Mucosa of stomach (tissue), 1 donor: Measurements from ENCODE around the gene ANKIB1.

Experiments used
- H3K27me3 ChIP-seq: one replicate; pipeline ENCODE4 v1.7.0; 2013; ENCODE audit warnings: mild to moderate bottlenecking, low read length; ENCODE audit not compliant: control insufficient read depth, insufficient read depth
- H3K36me3 ChIP-seq: one replicate; pipeline ENCODE4 v1.7.0; 2013; ENCODE audit warnings: low read length; ENCODE audit not compliant: control insufficient read depth, insufficient read depth
- H3K4me1 ChIP-seq: one replicate; pipeline ENCODE4 v1.7.0; 2013; ENCODE audit warnings: mild to moderate bottlenecking, low read length; ENCODE audit not compliant: control insufficient read depth, insufficient read depth
- H3K4me3 ChIP-seq: one replicate; pipeline ENCODE4 v1.7.0; 2013; ENCODE audit warnings: low read length
- H3K9ac ChIP-seq: one replicate; pipeline ENCODE4 v1.7.0; 2013; ENCODE audit warnings: mild to moderate bottlenecking, low read length, moderate library complexity
- H3K9me3 ChIP-seq: one replicate; pipeline ENCODE4 v1.7.0; 2013; ENCODE audit warnings: mild to moderate bottlenecking, low read length, moderate library complexity; ENCODE audit not compliant: control insufficient read depth
- donor health status: Pancreatic carcinoma.

Gene ANKIB1

GRCh38 chr7:92276460-92276864 lies 30.7 kb downstream of the ANKIB1 start:
- no peaks in the 10 kb centered on the region for H3K27me3 ChIP-seq
- no peaks in the 10 kb centered on the region for H3K9me3 ChIP-seq
- no peaks in the 10 kb centered on the region for H3K4me1 ChIP-seq
- no peaks in the 10 kb centered on the region for H3K36me3 ChIP-seq
- H3K9ac ChIP-seq = no peak overlapping the region
- H3K4me3 ChIP-seq = no peak overlapping the region

- Histone ChIP-seq H3K27me3 (no peaks in the 10 kb centered on the region), H3K9me3 (no peaks in the 10 kb centered on the region), H3K4me1 (no peaks in the 10 kb centered on the region), H3K9ac (no peak overlapping the region), H3K4me3 (no peak overlapping the region), H3K36me3 (no peaks in the 10 kb centered on the region)
Measured at GRCh38 chr7:92279396-92280031, 33.7 kb downstream of the ANKIB1 start.

GRCh38 chr7:92281031-92281430 lies 35.3 kb downstream of the ANKIB1 start:
- no peaks in the 10 kb centered on the region for H3K36me3 ChIP-seq

GRCh38 chr7:92282221-92282814 lies 36.5 kb downstream of the ANKIB1 start:
- Histone ChIP-seq H3K4me1 (no peaks in the 10 kb centered on the region), H3K4me3 (no peak overlapping the region), H3K27me3 (no peaks in the 10 kb centered on the region), H3K9ac (no peak overlapping the region), H3K36me3 (no peaks in the 10 kb centered on the region), H3K9me3 (no peaks in the 10 kb centered on the region)

More at GRCh38 chr7:92281031-92281430, 35.3 kb downstream of the ANKIB1 start:
- H3K9ac ChIP-seq = no peak overlapping the region
- no peaks in the 10 kb centered on the region for H3K27me3 ChIP-seq
- H3K4me3 ChIP-seq = no peak overlapping the region
- H3K4me1 ChIP-seq = no peaks in the 10 kb centered on the region
- H3K9me3 ChIP-seq = no peaks in the 10 kb centered on the region

GRCh38 chr7:92282930-92283329 lies 37.2 kb downstream of the ANKIB1 start:
- Histone ChIP-seq H3K27me3 (no peaks in the 10 kb centered on the region), H3K36me3 (no peaks in the 10 kb centered on the region), H3K4me3 (no peak overlapping the region), H3K4me1 (no peaks in the 10 kb centered on the region), H3K9me3 (no peaks in the 10 kb centered on the region), H3K9ac (no peak overlapping the region)

GRCh38 chr7:92289321-92289720 lies 43.5 kb downstream of the ANKIB1 start:
- Histone ChIP-seq H3K9me3 (no peaks in the 10 kb centered on the region), H3K36me3 (no peaks in the 10 kb centered on the region), H3K27me3 (no peaks in the 10 kb centered on the region), H3K9ac (no peak overlapping the region), H3K4me1 (peaks cover 11% of the 10 kb centered on the region), H3K4me3 (no peak overlapping the region)

- H3K9me3 ChIP-seq = no peaks in the 10 kb centered on the region
- peaks cover 18% of the 10 kb centered on the region for H3K4me1 ChIP-seq
- H3K9ac ChIP-seq = no peak overlapping the region
- no peak overlapping the region for H3K4me3 ChIP-seq
- H3K36me3 ChIP-seq = no peaks in the 10 kb centered on the region
- H3K27me3 ChIP-seq = no peaks in the 10 kb centered on the region
Measured at GRCh38 chr7:92292981-92293380, 47.2 kb downstream of the ANKIB1 start.

- Histone ChIP-seq H3K36me3 (no peaks in the 10 kb centered on the region), H3K9ac (no peak overlapping the region), H3K4me1 (peaks cover 18% of the 10 kb centered on the region), H3K9me3 (no peaks in the 10 kb centered on the region), H3K4me3 (no peak overlapping the region), H3K27me3 (no peaks in the 10 kb centered on the region)
Measured at GRCh38 chr7:92293896-92294590, 48.3 kb downstream of the ANKIB1 start.

- no peaks in the 10 kb centered on the region for H3K9me3 ChIP-seq
- H3K27me3 ChIP-seq = no peaks in the 10 kb centered on the region
- no peak overlapping the region for H3K9ac ChIP-seq
Measured at GRCh38 chr7:92295391-92295790, 49.6 kb downstream of the ANKIB1 start.

GRCh38 chr7:92296235-92296634 lies 50.5 kb downstream of the ANKIB1 start:
- no peaks in the 10 kb centered on the region for H3K27me3 ChIP-seq

More at GRCh38 chr7:92295391-92295790, 49.6 kb downstream of the ANKIB1 start:
- Histone ChIP-seq H3K4me3 (no peak overlapping the region), H3K4me1 (peaks cover 18% of the 10 kb centered on the region), H3K36me3 (no peaks in the 10 kb centered on the region)

GRCh38 chr7:92296880-92297445 lies 51.2 kb downstream of the ANKIB1 start:
- H3K9me3 ChIP-seq = no peaks in the 10 kb centered on the region
- no peaks in the 10 kb centered on the region for H3K27me3 ChIP-seq
- no peaks in the 10 kb centered on the region for H3K36me3 ChIP-seq
- no peak overlapping the region for H3K9ac ChIP-seq
- H3K4me1 ChIP-seq = peaks cover 18% of the 10 kb centered on the region
- H3K4me3 ChIP-seq = no peak overlapping the region

More at GRCh38 chr7:92296235-92296634, 50.5 kb downstream of the ANKIB1 start:
- Histone ChIP-seq H3K36me3 (no peaks in the 10 kb centered on the region), H3K9ac (no peak overlapping the region), H3K9me3 (no peaks in the 10 kb centered on the region), H3K4me1 (peaks cover 18% of the 10 kb centered on the region), H3K4me3 (no peak overlapping the region)

- peaks cover 18% of the 10 kb centered on the region for H3K4me1 ChIP-seq
- no peaks in the 10 kb centered on the region for H3K36me3 ChIP-seq
- H3K4me3 ChIP-seq = no peak overlapping the region
- H3K9ac ChIP-seq = no peak overlapping the region
- no peaks in the 10 kb centered on the region for H3K27me3 ChIP-seq
- H3K9me3 ChIP-seq = no peaks in the 10 kb centered on the region
Measured at GRCh38 chr7:92297736-92298135, 52.0 kb downstream of the ANKIB1 start.
